Subcutaneous adipose tissue (tissue), 4 donors: ENCODE measurements around the gene DNAJC15. TPM values are rescaled to one million over a fixed set of nuclear protein-coding genes. Genes with fewer than 3 reads are reported as not detected.

Source experiments
- CTCF ChIP-seq: fragments of 450-650 bp; IDR thresholded peaks from one replicate; pipeline ENCODE4 v1.5.1; 2016; ENCODE audit warnings: low read depth, mild to moderate bottlenecking, control low read depth, antibody characterized with exemption, moderate library complexity
- total RNA-seq, 4 donors: library from RNA; depleted of rRNA; stranded (reverse); fragments of >200 nt; gene quantifications; one replicate each; pipeline ENCODE4 v1.1.0, GENCODE V29; 2016

DNAJC15 gene
- total RNA-seq, 4 donors from 2014 or later, result 4.3 to 16.0 (median 10.3) TPM

GRCh38 chr13:43129066-43129465 is 105.7 kb downstream of the DNAJC15 start:
- no peak for TF ChIP-seq CTCF

- TF ChIP-seq CTCF, result no peak
Observed at GRCh38 chr13:43129511-43130110, 106.2 kb downstream of the DNAJC15 start.

- no peak for TF ChIP-seq CTCF
Observed at GRCh38 chr13:43132257-43132656, 108.9 kb downstream of the DNAJC15 start.

GRCh38 chr13:43132911-43133310 is 109.5 kb downstream of the DNAJC15 start:
- TF ChIP-seq CTCF, result no peak

GRCh38 chr13:43133792-43134191 is 110.4 kb downstream of the DNAJC15 start:
- TF ChIP-seq CTCF, result no peak

GRCh38 chr13:43134868-43135267 is 111.5 kb downstream of the DNAJC15 start:
- TF ChIP-seq CTCF, result no peak

GRCh38 chr13:43135516-43135915 is 112.1 kb downstream of the DNAJC15 start:
- no peak for TF ChIP-seq CTCF
